ENCODE measurements around the gene AOPEP.
"Not testable (repeated sequence)": the region's sequence is repeated elsewhere in the genome, so short reads cannot be mapped to it uniquely, and the experiment has no call there.

AOPEP gene

GRCh38 chr9:94949370-94949769 is 222.9 kb downstream of the AOPEP start:
- H3K4me3 ChIP-seq (ENCODE audit: insufficient read depth, low read depth, low read length): no peak overlapping the region
- no peaks in the 10 kb centered on the region for H3K27me3 ChIP-seq (ENCODE audit: control insufficient read depth, insufficient read depth, low read length, poor library complexity, severe bottlenecking)
- H3K9me3 ChIP-seq (ENCODE audit: control insufficient read depth, low read length): no peaks in the 10 kb centered on the region
- WGBS, 2 experiments: 27% methylated on average over 4 to 5 of the region's 5 CpGs
- peaks cover 25% of the 10 kb centered on the region for H3K4me1 ChIP-seq (ENCODE audit: control insufficient read depth, insufficient read depth, low read length)
- no peaks in the 10 kb centered on the region for H3K36me3 ChIP-seq (ENCODE audit: control insufficient read depth, insufficient read depth, low read length)
- H3K27ac ChIP-seq (ENCODE audit: insufficient read depth, low read depth, low read length, poor library complexity, severe bottlenecking): no peak overlapping the region

GRCh38 chr9:94950040-94950578 is 223.6 kb downstream of the AOPEP start:
- H3K4me1 ChIP-seq (ENCODE audit: control insufficient read depth, insufficient read depth, low read length): peaks cover 25% of the 10 kb centered on the region
- H3K27me3 ChIP-seq (ENCODE audit: control insufficient read depth, insufficient read depth, low read length, poor library complexity, severe bottlenecking): no peaks in the 10 kb centered on the region
- H3K9me3 ChIP-seq (ENCODE audit: control insufficient read depth, low read length): no peaks in the 10 kb centered on the region
- H3K27ac ChIP-seq (ENCODE audit: insufficient read depth, low read depth, low read length, poor library complexity, severe bottlenecking): no peak overlapping the region
- no peaks in the 10 kb centered on the region for H3K36me3 ChIP-seq (ENCODE audit: control insufficient read depth, insufficient read depth, low read length)
- no peak overlapping the region for H3K4me3 ChIP-seq (ENCODE audit: insufficient read depth, low read depth, low read length)
- WGBS, 2 experiments: 88 to 91% methylated on average over 4 of the region's 4 CpGs

- Histone ChIP-seq H3K27ac (ENCODE audit: insufficient read depth, low read depth, low read length, poor library complexity, severe bottlenecking) (no peak overlapping the region), H3K9me3 (ENCODE audit: control insufficient read depth, low read length) (no peaks in the 10 kb centered on the region), H3K4me3 (ENCODE audit: insufficient read depth, low read depth, low read length) (no peak overlapping the region), H3K4me1 (ENCODE audit: control insufficient read depth, insufficient read depth, low read length) (peaks cover 25% of the 10 kb centered on the region), H3K27me3 (ENCODE audit: control insufficient read depth, insufficient read depth, low read length, poor library complexity, severe bottlenecking) (no peaks in the 10 kb centered on the region), H3K36me3 (ENCODE audit: control insufficient read depth, insufficient read depth, low read length) (no peaks in the 10 kb centered on the region)
- 83 to 84% methylated on average over 7 of the region's 7 CpGs for WGBS, 2 experiments
Observed at GRCh38 chr9:94950579-94951323, 224.3 kb downstream of the AOPEP start.

GRCh38 chr9:94951324-94952135 is 225.0 kb downstream of the AOPEP start:
- H3K27ac ChIP-seq (ENCODE audit: insufficient read depth, low read depth, low read length, poor library complexity, severe bottlenecking): no peak overlapping the region
- WGBS, 2 experiments: 94 to 95% methylated on average over 5 of the region's 5 CpGs
- H3K4me1 ChIP-seq (ENCODE audit: control insufficient read depth, insufficient read depth, low read length): peaks cover 25% of the 10 kb centered on the region
- H3K36me3 ChIP-seq (ENCODE audit: control insufficient read depth, insufficient read depth, low read length): no peaks in the 10 kb centered on the region
- H3K27me3 ChIP-seq (ENCODE audit: control insufficient read depth, insufficient read depth, low read length, poor library complexity, severe bottlenecking): no peaks in the 10 kb centered on the region
- H3K4me3 ChIP-seq (ENCODE audit: insufficient read depth, low read depth, low read length): no peak overlapping the region
- H3K9me3 ChIP-seq (ENCODE audit: control insufficient read depth, low read length): no peaks in the 10 kb centered on the region

- 90 to 91% methylated on average over 8 of the region's 8 CpGs for WGBS, 2 experiments
- Histone ChIP-seq H3K4me3 (ENCODE audit: insufficient read depth, low read depth, low read length) (no peak overlapping the region), H3K9me3 (ENCODE audit: control insufficient read depth, low read length) (no peaks in the 10 kb centered on the region), H3K36me3 (ENCODE audit: control insufficient read depth, insufficient read depth, low read length) (no peaks in the 10 kb centered on the region), H3K27me3 (ENCODE audit: control insufficient read depth, insufficient read depth, low read length, poor library complexity, severe bottlenecking) (no peaks in the 10 kb centered on the region), H3K4me1 (ENCODE audit: control insufficient read depth, insufficient read depth, low read length) (peaks cover 25% of the 10 kb centered on the region), H3K27ac (ENCODE audit: insufficient read depth, low read depth, low read length, poor library complexity, severe bottlenecking) (no peak overlapping the region)
Observed at GRCh38 chr9:94952565-94953373, 226.3 kb downstream of the AOPEP start.

GRCh38 chr9:94956731-94957130 is 230.2 kb downstream of the AOPEP start:
- Histone ChIP-seq H3K27me3 (ENCODE audit: control insufficient read depth, insufficient read depth, low read length, poor library complexity, severe bottlenecking) (no peaks in the 10 kb centered on the region), H3K9me3 (ENCODE audit: control insufficient read depth, low read length) (no peaks in the 10 kb centered on the region), H3K27ac (ENCODE audit: insufficient read depth, low read depth, low read length, poor library complexity, severe bottlenecking) (no peak overlapping the region), H3K36me3 (ENCODE audit: control insufficient read depth, insufficient read depth, low read length) (no peaks in the 10 kb centered on the region), H3K4me1 (ENCODE audit: control insufficient read depth, insufficient read depth, low read length) (no peaks in the 10 kb centered on the region), H3K4me3 (ENCODE audit: insufficient read depth, low read depth, low read length) (no peak overlapping the region)
- WGBS, 2 experiments: 94 to 95% methylated on average over 5 of the region's 5 CpGs

- H3K27me3 ChIP-seq (ENCODE audit: control insufficient read depth, insufficient read depth, low read length, poor library complexity, severe bottlenecking): no peaks in the 10 kb centered on the region
- no peaks in the 10 kb centered on the region for H3K36me3 ChIP-seq (ENCODE audit: control insufficient read depth, insufficient read depth, low read length)
- H3K4me1 ChIP-seq (ENCODE audit: control insufficient read depth, insufficient read depth, low read length): no peaks in the 10 kb centered on the region
- H3K9me3 ChIP-seq (ENCODE audit: control insufficient read depth, low read length): no peaks in the 10 kb centered on the region
- WGBS, 2 experiments: 69 to 77% methylated on average over 5 of the region's 5 CpGs
- no peak overlapping the region for H3K27ac ChIP-seq (ENCODE audit: insufficient read depth, low read depth, low read length, poor library complexity, severe bottlenecking)
- H3K4me3 ChIP-seq (ENCODE audit: insufficient read depth, low read depth, low read length): no peak overlapping the region
Observed at GRCh38 chr9:94960964-94961363, 234.5 kb downstream of the AOPEP start.

- Histone ChIP-seq H3K4me1 (ENCODE audit: control insufficient read depth, insufficient read depth, low read length) (no peaks in the 10 kb centered on the region), H3K27ac (ENCODE audit: insufficient read depth, low read depth, low read length, poor library complexity, severe bottlenecking) (no peak overlapping the region)
- WGBS, 2 experiments: 91 to 98% methylated on average over 2 of the region's 2 CpGs
Observed at GRCh38 chr9:94961870-94962269, 235.4 kb downstream of the AOPEP start.

GRCh38 chr9:94965631-94966030 is 239.1 kb downstream of the AOPEP start:
- WGBS, 2 experiments: 97% methylated on average over 5 of the region's 5 CpGs
- H3K4me3 ChIP-seq (ENCODE audit: insufficient read depth, low read depth, low read length); H3K4me1 ChIP-seq (ENCODE audit: control insufficient read depth, insufficient read depth, low read length); H3K27ac ChIP-seq (ENCODE audit: insufficient read depth, low read depth, low read length, poor library complexity, severe bottlenecking); H3K27me3 ChIP-seq (ENCODE audit: control insufficient read depth, insufficient read depth, low read length, poor library complexity, severe bottlenecking); H3K9me3 ChIP-seq (ENCODE audit: control insufficient read depth, low read length); H3K36me3 ChIP-seq (ENCODE audit: control insufficient read depth, insufficient read depth, low read length): not testable (repeated sequence)

More at GRCh38 chr9:94961870-94962269, 235.4 kb downstream of the AOPEP start:
- H3K27me3 ChIP-seq (ENCODE audit: control insufficient read depth, insufficient read depth, low read length, poor library complexity, severe bottlenecking): no peaks in the 10 kb centered on the region
- no peaks in the 10 kb centered on the region for H3K36me3 ChIP-seq (ENCODE audit: control insufficient read depth, insufficient read depth, low read length)
- no peak overlapping the region for H3K4me3 ChIP-seq (ENCODE audit: insufficient read depth, low read depth, low read length)
- H3K9me3 ChIP-seq (ENCODE audit: control insufficient read depth, low read length): no peaks in the 10 kb centered on the region

- H3K36me3 ChIP-seq (ENCODE audit: control insufficient read depth, insufficient read depth, low read length); H3K4me3 ChIP-seq (ENCODE audit: insufficient read depth, low read depth, low read length); H3K27ac ChIP-seq (ENCODE audit: insufficient read depth, low read depth, low read length, poor library complexity, severe bottlenecking); H3K27me3 ChIP-seq (ENCODE audit: control insufficient read depth, insufficient read depth, low read length, poor library complexity, severe bottlenecking); H3K9me3 ChIP-seq (ENCODE audit: control insufficient read depth, low read length); H3K4me1 ChIP-seq (ENCODE audit: control insufficient read depth, insufficient read depth, low read length): not testable (repeated sequence)
- WGBS, 2 experiments: 90 to 94% methylated on average over 3 of the region's 3 CpGs
Observed at GRCh38 chr9:94966046-94966445, 239.5 kb downstream of the AOPEP start.
